Measurements from ENCODE around the gene DLGAP3. TPM values are rescaled to one million over a fixed set of nuclear protein-coding genes. Genes with fewer than 3 reads are reported as not detected.
"Not testable (repeated sequence)": the region's sequence is repeated elsewhere in the genome, so short reads cannot be mapped to it uniquely, and the experiment has no call there.

Gene DLGAP3
- total RNA-seq, 2 experiments from 2014 or later: 0.50 to 0.66 TPM

DNA sequence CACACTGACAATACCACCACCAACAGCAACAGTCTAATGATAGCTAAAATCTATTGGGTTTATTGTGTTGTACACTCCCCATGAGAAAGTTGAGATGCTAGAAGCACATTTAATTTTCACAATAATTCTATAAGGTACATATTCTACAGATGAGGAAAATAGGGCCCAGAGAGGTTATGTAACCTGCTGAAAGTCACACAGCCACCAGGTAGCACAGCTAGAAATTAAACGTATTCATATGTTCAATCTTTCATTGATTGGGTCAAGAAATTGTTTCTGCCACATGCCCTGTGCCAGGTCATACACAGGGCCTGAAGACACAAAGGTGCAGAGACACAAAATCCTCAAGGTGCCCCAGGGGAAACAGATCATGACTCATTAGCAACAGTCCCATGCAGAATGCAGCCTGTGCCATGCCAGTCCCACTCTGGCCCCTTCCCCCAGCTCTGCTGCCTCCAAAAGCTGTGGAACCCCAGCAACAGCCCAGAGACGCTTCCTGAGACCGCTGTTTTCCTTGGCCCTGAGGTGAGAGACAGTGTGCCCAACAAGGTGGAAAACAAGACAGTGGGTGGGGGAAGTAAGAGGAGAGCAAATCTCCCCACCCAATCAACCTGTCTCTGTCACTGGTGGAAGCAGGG lies 104.5 kb downstream of the DLGAP3 start:
- Mint-ChIP-seq H3K36me3 (no peaks in the 10 kb centered on the region), H3K27ac (no peak overlapping the region), H3K4me3 (no peak overlapping the region), H3K4me1 (no peaks in the 10 kb centered on the region), H3K9me3 (ENCODE audit: low read depth) (no peaks in the 10 kb centered on the region), H3K27me3 (no peaks in the 10 kb centered on the region)
- CTCF ChIA-PET: no interaction called here
- DNase-seq (no peak), ATAC-seq (no peak)

DNA sequence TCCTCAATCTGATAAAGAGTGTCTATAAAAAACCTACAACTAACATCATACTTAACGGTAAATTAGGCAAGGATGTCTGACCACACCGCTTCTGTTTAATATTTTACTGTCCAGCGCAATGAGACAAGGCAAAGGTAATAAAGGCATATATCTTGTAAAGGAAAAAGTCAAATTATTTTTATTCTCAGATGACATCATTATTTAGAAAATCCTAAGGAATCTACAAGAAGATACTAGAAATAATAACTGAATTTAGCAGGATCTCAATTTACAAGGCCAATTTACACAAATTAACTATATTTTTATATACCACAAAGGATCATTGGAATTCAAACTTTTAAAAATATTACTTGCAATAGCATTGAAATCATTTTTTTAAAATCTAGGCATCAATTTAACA lies 107.2 kb downstream of the DLGAP3 start:
- CTCF ChIA-PET: no interaction called here
- Mint-ChIP-seq H3K4me1 (no peaks in the 10 kb centered on the region), H3K4me3 (no peak overlapping the region), H3K27me3 (no peaks in the 10 kb centered on the region), H3K9me3 (ENCODE audit: low read depth) (no peaks in the 10 kb centered on the region), H3K36me3 (no peaks in the 10 kb centered on the region), H3K27ac (no peak overlapping the region)
- DNase-seq (no peak), ATAC-seq (no peak)

DNA sequence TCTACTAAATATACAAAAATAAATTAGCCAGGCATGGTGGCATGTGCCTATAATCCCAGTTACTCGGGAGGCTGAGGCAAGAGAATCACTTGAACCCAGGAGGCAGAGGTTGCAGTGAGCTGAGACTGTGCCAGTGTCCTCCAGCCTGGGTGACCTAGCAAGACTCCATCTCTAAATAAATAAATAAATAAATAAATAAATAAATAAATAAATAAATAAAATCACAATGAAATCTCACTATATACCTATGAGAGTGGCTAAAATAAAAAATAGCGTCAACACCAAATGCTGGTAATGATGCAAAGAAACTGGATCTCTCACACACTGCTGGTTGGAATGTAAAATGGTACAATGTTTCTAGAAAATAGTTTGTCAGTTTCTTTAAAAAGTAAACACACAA lies 110.6 kb downstream of the DLGAP3 start:
- ATAC-seq; H3K4me1 Mint-ChIP-seq; H3K27ac Mint-ChIP-seq; DNase-seq; CTCF ChIA-PET; H3K27me3 Mint-ChIP-seq; H3K4me3 Mint-ChIP-seq; H3K9me3 Mint-ChIP-seq (ENCODE audit: low read depth); H3K36me3 Mint-ChIP-seq: not testable (repeated sequence)

DNA sequence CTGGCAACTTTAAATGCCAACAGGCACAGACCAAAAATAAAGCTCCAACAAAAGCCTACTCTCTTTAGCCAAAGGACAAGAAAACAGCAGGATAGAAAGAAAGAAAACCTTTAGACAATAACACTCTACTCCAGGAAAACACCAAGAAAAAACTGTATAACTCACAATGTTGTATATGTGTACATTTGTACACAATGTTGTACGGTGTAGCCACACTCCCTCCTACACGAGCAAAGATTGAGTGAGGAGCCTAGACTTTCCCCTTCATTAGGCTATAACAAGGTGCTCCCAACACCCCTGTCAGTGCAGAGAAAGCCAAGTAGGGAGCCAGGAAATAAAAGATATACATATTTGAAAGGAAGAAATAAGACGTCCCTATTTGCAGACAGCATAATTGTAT lies 112.7 kb downstream of the DLGAP3 start:
- Mint-ChIP-seq H3K36me3 (no peaks in the 10 kb centered on the region), H3K27ac (no peak overlapping the region), H3K4me3 (no peak overlapping the region), H3K4me1 (no peaks in the 10 kb centered on the region), H3K27me3 (no peaks in the 10 kb centered on the region), H3K9me3 (ENCODE audit: low read depth) (no peaks in the 10 kb centered on the region)
- ATAC-seq (no peak), DNase-seq (no peak)
- CTCF ChIA-PET: no interaction called here

DNA sequence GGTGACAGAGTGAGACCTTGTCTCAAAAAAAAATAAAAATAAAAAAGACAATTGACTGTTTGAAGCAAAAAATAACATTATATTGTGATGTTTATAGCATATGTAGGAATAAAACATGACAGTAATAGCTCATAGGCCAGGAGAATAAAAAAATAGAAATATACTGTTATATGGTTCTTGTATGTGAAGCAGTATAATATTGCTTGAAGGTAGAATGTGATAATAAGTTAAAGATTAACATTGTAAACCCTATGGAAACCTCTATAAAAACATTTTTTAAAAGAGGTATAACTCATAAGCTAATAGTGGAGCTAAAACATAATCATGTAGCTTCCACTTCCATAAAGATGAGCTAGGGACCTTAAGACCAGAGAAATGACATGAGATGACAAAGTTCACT lies 113.1 kb downstream of the DLGAP3 start:
- Mint-ChIP-seq H3K4me1 (no peaks in the 10 kb centered on the region), H3K4me3 (no peak overlapping the region), H3K36me3 (no peaks in the 10 kb centered on the region), H3K27me3 (no peaks in the 10 kb centered on the region), H3K9me3 (ENCODE audit: low read depth) (no peaks in the 10 kb centered on the region), H3K27ac (no peak overlapping the region)
- CTCF ChIA-PET: no interaction called here
- no peak for ATAC-seq
- DNase-seq: no peak

Other genes with a start within 250 kb of the DLGAP3 start
- not detected for gene GJB5, start 174.6 kb downstream of the DLGAP3 start, total RNA-seq
- gene GJB4, start 169.9 kb downstream of the DLGAP3 start, total RNA-seq: not detected
- not detected for gene GJB3, start 148.4 kb downstream of the DLGAP3 start, total RNA-seq
- gene GJA4, start 136.7 kb downstream of the DLGAP3 start, total RNA-seq: not detected
- 10 to 100 TPM; 52.7 to 67.2 TPM for gene SMIM12, start 69.9 kb downstream of the DLGAP3 start, total RNA-seq
- 10 to 100 TPM; 29.6 to 30.2 TPM for gene TMEM35B, start 55.7 kb upstream of the DLGAP3 start, total RNA-seq
- gene ZMYM6, start 102.3 kb upstream of the DLGAP3 start, total RNA-seq: 10 to 100 TPM; 18.9 to 20.4 TPM
- gene ZMYM1, start 149.7 kb upstream of the DLGAP3 start, total RNA-seq: 10 to 100 TPM; 11.7 to 14.5 TPM